Uterus (tissue), 2 donors: ENCODE measurements around the gene SLC22A15.

ENCODE experiments used
- POLR2A ChIP-seq, 2 donors: fragments of 450-650 bp; IDR thresholded peaks; one replicate each; pipeline ENCODE4 v1.6.1; 2016; ENCODE audit warnings: antibody characterized with exemption in 2 of 2, mild to moderate bottlenecking in 1 of 2, moderate library complexity in 1 of 2
- TF ChIP-seq, protein P1 (sequence below), 4 experiments: fragments of 200-600 bp in 2 of 4; fragments of 450-650 bp in 2 of 4; sonication (generic) in 2 of 4; IDR thresholded peaks; one replicate each; pipeline ENCODE4 v1.5.1; 2016 to 2019; ENCODE audit warnings: antibody characterized with exemption in 4 of 4, mild to moderate bottlenecking in 2 of 4, moderate library complexity in 1 of 4

- TF ChIP-seq, protein P1, sequence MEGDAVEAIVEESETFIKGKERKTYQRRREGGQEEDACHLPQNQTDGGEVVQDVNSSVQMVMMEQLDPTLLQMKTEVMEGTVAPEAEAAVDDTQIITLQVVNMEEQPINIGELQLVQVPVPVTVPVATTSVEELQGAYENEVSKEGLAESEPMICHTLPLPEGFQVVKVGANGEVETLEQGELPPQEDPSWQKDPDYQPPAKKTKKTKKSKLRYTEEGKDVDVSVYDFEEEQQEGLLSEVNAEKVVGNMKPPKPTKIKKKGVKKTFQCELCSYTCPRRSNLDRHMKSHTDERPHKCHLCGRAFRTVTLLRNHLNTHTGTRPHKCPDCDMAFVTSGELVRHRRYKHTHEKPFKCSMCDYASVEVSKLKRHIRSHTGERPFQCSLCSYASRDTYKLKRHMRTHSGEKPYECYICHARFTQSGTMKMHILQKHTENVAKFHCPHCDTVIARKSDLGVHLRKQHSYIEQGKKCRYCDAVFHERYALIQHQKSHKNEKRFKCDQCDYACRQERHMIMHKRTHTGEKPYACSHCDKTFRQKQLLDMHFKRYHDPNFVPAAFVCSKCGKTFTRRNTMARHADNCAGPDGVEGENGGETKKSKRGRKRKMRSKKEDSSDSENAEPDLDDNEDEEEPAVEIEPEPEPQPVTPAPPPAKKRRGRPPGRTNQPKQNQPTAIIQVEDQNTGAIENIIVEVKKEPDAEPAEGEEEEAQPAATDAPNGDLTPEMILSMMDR (IDR thresholded peaks at IDR 0.05), result no peak
- TF ChIP-seq POLR2A (IDR thresholded peaks at IDR 0.05), result no peak
Observed at GRCh38 chr1:115983584-115983983, 7.3 kb downstream of the SLC22A15 start.
